GM19438 (cell line): Measurements from ENCODE around the gene MRPL12.

Source experiments
- ATAC-seq: cut with Tn5 transposase; IDR thresholded peaks from one replicate; pipeline ENCODE4 v1.9.1; 2021; ENCODE audit warnings: low read depth; ENCODE audit not compliant: unreplicated experiment

The MRPL12 gene

GRCh38 chr17:81681672-81682071 lies 21.5 kb upstream of the MRPL12 start:
- ATAC-seq, result no peak

GRCh38 chr17:81682565-81683207 lies 20.5 kb upstream of the MRPL12 start:
- no peak for ATAC-seq

DNA sequence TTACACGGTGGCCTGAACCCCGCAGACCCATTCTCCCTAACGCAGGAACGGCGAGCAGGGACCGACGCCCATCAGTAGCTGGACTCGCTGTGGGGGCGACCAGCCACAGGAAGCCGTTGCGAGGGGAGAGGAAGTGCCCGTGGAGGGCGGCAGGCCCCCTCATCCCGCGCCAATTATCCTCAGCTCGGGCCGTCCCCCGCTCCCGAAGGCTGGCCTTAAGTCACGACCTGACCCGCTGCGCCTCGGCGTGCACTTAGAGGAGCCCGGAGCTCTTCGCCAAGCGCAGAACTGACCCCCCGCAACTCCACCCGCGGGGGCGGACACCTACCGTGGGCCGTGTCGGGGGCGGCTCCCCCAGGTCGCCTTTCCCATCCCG lies 20.0 kb upstream of the MRPL12 start:
- peak; percentile 7 for ATAC-seq

- ATAC-seq, result peak; percentile 95
Measured at GRCh38 chr17:81683584-81684441, 19.4 kb upstream of the MRPL12 start, which contains the start of the genes ARL16 and HGS. Gene ARL16 (minus strand): TSS chr17:81683797. CDS start chr17:81683753, 44 bp downstream. Gene HGS (plus strand): TSS chr17:81684011. CDS start chr17:81684067, 56 bp downstream.

DNA sequence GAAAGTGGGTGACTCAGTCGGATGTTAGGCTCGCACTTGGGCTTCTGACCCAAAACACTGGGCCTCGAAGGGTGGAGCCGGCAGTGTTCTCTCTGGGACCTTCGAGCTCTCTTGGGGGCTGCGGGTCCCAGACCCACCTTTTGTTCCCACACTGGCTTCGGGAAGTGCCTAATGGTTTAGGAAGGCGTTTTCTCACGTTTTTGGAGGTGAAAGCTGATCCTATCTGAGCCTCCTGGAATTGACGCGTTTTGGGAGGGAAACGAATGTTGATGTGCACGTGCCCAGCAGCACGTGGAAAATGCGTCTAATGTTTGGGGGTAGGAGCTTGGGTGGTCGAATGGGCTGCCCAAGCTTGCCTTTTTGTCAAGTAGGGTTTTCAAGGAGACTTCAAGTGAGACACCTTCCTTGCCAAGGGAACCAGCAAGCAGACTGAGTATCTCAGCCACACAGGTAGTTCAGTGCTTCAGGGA lies 18.7 kb upstream of the MRPL12 start:
- no peak for ATAC-seq

- ATAC-seq, result no peak
Measured at GRCh38 chr17:81685108-81685507, 18.1 kb upstream of the MRPL12 start.

GRCh38 chr17:81686614-81687013 lies 16.6 kb upstream of the MRPL12 start:
- no peak for ATAC-seq

DNA sequence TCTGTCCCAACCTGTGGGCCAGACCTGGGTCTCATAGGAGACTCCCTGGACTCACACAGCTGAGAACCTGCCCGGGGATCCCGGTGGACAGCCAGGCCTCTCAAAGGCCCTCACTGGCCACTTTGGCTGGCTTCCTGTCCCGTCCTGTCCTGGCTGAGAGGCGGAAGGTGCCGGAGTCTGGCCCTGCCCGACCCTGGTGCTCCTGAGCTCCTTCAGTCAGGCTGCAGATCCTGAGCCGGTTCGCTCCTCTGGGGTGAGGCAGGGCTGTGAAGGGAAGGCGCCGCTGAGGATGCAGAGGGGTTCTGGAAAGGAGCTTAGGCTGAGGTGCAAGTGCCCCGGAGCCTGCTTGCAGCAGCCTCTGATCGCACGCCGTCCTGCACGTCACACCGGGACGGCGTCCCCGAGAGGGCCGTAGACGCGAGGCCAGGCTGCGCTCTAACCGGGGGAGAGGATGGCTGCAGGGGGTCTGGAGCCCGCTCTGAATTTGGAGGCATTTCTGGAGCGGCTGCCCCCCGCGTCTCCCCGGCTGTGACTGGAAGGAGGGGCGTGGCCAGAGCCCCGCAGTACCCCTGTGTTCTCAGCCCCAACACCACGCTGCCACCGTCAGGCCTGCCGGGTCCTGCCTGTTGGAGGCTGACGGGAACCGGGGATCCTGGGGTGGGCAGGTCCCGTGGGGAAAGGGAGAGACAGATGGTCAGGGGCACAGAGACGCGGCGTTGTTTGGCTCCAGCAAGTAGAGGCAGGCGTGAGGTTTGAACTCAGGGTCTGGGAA lies 15.2 kb upstream of the MRPL12 start:
- ATAC-seq, result no peak

DNA sequence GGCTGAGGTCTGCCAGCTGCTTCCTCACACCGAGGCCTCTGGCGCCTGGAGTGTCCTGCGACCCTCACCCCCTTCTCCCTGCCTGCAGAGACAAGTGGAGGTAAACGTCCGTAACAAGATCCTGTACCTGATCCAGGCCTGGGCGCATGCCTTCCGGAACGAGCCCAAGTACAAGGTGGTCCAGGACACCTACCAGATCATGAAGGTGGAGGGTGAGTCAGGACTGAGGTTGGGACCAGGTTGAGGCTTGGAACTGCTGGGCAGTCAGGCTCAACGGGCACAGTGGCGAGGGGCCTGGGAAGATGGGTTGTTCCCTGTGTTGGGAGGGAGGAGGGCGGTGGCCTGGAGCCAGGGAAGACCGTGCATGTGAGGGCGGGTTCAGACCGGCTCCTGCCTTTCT lies 14.6 kb upstream of the MRPL12 start:
- ATAC-seq, result no peak

GRCh38 chr17:81690066-81690465 lies 13.1 kb upstream of the MRPL12 start:
- no peak for ATAC-seq

DNA sequence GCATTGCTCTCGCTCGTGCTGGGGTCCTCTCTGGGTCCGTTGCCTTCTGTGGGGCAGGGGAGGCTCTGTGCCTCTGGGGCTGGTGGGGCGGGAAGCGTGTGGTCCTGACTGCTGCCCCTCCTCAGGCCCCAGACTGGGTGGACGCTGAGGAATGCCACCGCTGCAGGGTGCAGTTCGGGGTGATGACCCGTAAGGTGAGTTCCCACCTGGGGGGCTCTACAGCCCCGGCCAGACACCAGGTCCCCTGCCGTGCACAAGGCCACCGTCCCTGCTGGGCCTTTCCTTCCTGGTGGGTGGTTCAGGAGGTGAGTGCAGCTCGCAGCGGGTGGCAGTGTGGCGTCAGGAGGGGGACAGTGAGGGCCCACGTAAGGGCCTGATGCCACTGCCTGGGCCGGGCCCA lies 12.6 kb upstream of the MRPL12 start:
- no peak for ATAC-seq

DNA sequence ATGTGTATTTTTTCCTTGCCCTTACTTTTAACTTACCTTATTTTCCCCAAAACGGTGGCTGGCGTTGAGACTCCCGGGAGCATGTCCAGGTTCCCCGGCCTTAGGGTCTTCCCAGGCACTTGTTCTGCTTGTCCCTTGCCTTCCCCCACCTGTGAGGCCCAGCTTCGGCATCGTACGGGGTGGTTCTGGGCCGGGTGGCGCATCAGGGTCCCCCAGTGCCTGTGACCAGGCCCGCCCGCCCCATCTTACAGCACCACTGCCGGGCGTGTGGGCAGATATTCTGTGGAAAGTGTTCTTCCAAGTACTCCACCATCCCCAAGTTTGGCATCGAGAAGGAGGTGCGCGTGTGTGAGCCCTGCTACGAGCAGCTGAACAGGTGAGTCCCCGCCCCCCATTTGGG lies 12.0 kb upstream of the MRPL12 start:
- no peak for ATAC-seq

GRCh38 chr17:81691608-81692007 lies 11.6 kb upstream of the MRPL12 start:
- no peak for ATAC-seq

- ATAC-seq, result no peak
Measured at GRCh38 chr17:81693509-81694210, 9.5 kb upstream of the MRPL12 start.

- ATAC-seq, result no peak
Measured at GRCh38 chr17:81694810-81695209, 8.4 kb upstream of the MRPL12 start.

DNA sequence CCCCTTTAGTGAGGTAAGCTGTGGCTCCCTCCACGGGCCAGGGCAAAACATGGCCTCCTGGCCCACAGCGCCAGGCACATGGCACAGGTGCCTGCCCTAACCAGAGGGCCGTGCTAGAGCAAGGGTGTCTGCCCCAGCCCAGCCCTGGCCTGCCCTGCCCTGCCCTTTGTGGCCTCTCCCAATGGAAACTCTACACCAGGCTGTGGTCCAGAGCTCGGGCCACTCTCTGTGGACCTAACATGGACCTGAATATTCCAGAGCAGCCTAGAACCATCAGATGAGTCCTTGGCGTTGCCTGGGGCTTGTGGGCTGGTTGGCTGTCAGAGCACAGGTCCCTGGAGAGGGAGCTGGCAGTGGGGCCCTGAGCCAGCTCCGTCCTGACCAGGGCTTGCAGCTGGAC lies 8.0 kb upstream of the MRPL12 start:
- no peak for ATAC-seq

DNA sequence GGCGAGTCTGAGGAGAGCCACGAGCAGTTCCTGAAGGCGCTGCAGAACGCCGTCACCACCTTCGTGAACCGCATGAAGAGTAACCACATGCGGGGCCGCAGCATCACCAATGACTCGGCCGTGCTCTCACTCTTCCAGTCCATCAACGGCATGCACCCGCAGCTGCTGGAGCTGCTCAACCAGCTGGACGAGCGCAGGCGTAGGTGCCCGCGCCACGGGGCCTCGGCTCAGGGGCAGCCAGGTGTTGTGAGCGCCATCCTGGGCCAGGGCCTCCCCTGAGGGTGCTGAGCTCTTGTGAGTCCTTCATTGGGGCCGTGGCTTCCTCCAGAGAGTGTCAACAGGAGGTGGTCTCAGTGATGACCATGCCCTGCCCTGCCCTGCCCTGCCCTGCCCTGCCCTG lies 7.4 kb upstream of the MRPL12 start:
- ATAC-seq, result no peak

GRCh38 chr17:81696218-81696941 lies 6.8 kb upstream of the MRPL12 start:
- no peak for ATAC-seq

DNA sequence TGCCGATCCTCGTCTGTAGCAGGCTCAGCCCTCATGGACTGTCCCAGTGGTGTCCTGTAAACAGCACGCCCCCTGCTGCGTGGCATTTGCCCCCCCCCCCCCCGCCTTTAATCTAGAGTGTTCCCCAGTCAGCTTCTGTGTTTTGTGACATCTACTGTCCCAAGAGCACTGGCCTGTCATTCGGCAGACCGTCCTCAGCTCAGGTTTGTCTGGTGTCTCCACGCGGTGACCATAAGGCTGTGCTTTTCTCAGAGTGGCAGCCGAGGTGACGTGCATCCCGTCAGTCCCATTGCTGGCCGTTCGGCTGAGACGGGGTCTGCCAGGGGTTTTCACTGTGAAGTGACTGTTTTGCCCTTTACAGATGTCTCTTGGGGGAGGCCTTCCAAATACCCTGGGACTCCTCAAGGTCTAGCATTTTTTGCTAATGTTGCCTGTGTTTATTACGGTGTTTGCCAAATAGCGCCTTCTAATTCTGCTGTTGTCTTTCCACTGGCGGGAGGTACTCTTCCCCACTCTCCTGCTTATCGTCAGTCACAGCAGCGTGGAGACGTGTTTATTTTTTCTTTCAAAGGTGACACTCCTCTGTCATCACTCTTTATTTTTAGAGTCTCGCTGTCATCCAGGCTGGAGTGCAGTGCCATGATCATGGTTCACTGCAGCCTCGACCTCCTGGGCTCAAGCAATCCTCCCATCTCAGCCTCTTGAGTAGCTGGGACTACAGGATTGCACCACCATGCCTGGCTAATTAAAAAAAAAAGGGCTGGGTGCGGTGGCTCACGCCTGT lies 5.7 kb upstream of the MRPL12 start:
- ATAC-seq, result no peak
